ENCODE measurements around the gene TMEM8B.

GRCh38 chr9:35847792-35848572 lies 19.0 kb downstream of the TMEM8B start:
- no peak for TF ChIP-seq CTCF (IDR thresholded peaks at IDR 0.05; ENCODE audit: low read depth, low read length, poor library complexity, severe bottlenecking)
- no peak for TF ChIP-seq EZH2phosphoT487 (IDR thresholded peaks at IDR 0.05; ENCODE audit: borderline replicate concordance, low read length)

All from DOHH2 (cell line).